ENCODE results near the gene ADGRB3.

The ADGRB3 gene

DNA sequence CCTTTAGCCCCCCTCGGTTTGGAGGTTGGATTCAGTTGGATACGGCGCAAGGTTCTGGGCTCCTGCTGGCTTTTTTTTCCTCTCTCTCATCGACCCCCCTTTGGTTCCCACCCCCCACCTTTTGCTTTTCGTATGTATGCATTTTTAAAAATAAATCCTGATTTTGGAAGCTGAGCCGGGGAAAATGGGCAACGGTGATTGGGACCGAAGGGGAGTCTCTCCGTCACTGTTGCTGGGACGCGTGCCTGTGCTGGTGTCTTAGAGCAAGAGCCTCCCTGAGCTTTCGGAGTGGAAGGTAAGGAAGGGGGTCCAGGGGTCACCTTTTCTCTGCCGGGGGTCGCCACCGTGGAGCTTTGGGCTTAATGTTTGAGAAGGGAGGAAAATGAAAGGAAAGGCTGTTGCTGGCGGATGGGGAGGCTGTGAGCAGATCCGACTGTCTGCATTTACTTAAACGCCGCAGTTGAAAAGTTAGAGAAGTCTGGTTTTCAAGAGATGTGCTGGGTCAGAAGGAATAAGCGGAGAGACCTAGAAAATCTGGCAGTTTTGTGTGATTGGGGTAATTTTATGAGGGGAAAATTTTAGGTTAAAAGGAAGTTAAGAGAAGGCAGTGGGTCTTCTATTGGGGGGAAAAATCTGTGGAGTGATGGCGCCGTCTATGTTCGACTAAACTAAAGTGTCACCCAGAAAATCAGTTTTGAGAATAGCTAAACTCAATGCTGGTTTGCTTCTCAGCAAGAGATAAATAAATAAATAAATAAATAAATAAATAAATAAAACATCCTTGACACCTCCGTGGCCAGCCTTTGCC, 828 bp downstream of the ADGRB3 start:
- peak; percentile 10 for DNase-seq (ENCODE audit: extremely low read depth, insufficient read length)
- H3K4me3 ChIP-seq (replicated peaks; ENCODE audit: low read depth, low read length) = peak overlapping the region; percentile 59
- H3K27me3 ChIP-seq (replicated peaks; ENCODE audit: control insufficient read depth, insufficient read depth, low read length) = peaks cover 1% of the 10 kb centered on the region
- no peaks in the 10 kb centered on the region for H3K36me3 ChIP-seq (ENCODE audit: control insufficient read depth, insufficient read depth, low read length)
- no peak for TF ChIP-seq CTCF (IDR thresholded peaks at IDR 0.05; ENCODE audit: insufficient read depth, low read length, poor library complexity, severe bottlenecking)

GRCh38 chr6:68636666-68637065, 1.6 kb downstream of the ADGRB3 start:
- H3K4me3 ChIP-seq (replicated peaks; ENCODE audit: low read depth, low read length) = no peak overlapping the region
- H3K36me3 ChIP-seq (ENCODE audit: control insufficient read depth, insufficient read depth, low read length) = no peaks in the 10 kb centered on the region
- H3K27me3 ChIP-seq (replicated peaks; ENCODE audit: control insufficient read depth, insufficient read depth, low read length) = peaks cover 1% of the 10 kb centered on the region
- no peak for TF ChIP-seq CTCF (IDR thresholded peaks at IDR 0.05; ENCODE audit: insufficient read depth, low read length, poor library complexity, severe bottlenecking)
- DNase-seq (ENCODE audit: extremely low read depth, insufficient read length) = no peak

DNA sequence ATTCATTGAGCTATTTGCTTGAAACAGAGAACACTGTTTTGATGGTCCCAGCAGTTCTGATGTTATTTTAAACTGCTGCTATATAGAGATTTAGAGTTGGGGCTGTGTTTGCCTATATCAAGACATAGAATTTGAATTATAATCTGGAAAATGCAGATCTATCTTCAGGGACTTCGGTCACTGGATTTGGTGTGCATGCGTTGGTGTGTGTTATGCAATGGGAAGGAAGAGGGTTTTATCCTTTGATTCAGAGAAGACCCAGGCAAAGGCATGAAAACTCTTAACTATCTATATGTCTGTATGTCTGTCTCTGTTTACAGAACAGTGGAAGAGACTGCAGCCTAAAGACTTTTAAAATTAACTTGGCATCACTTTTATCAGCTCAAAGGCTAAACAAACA, 2.0 kb downstream of the ADGRB3 start:
- Histone ChIP-seq H3K4me3 (replicated peaks; ENCODE audit: low read depth, low read length) (no peak overlapping the region), H3K36me3 (ENCODE audit: control insufficient read depth, insufficient read depth, low read length) (no peaks in the 10 kb centered on the region), H3K27me3 (replicated peaks; ENCODE audit: control insufficient read depth, insufficient read depth, low read length) (peaks cover 1% of the 10 kb centered on the region)
- TF ChIP-seq CTCF (IDR thresholded peaks at IDR 0.05; ENCODE audit: insufficient read depth, low read length, poor library complexity, severe bottlenecking) = no peak
- no peak for DNase-seq (ENCODE audit: extremely low read depth, insufficient read length)

GRCh38 chr6:68637782-68638181, 2.7 kb downstream of the ADGRB3 start:
- H3K4me3 ChIP-seq (replicated peaks; ENCODE audit: low read depth, low read length) = no peak overlapping the region
- H3K36me3 ChIP-seq (ENCODE audit: control insufficient read depth, insufficient read depth, low read length) = no peaks in the 10 kb centered on the region
- no peak for TF ChIP-seq CTCF (IDR thresholded peaks at IDR 0.05; ENCODE audit: insufficient read depth, low read length, poor library complexity, severe bottlenecking)
- H3K27me3 ChIP-seq (replicated peaks; ENCODE audit: control insufficient read depth, insufficient read depth, low read length) = peaks cover 1% of the 10 kb centered on the region
- no peak for DNase-seq (ENCODE audit: extremely low read depth, insufficient read length)

DNA sequence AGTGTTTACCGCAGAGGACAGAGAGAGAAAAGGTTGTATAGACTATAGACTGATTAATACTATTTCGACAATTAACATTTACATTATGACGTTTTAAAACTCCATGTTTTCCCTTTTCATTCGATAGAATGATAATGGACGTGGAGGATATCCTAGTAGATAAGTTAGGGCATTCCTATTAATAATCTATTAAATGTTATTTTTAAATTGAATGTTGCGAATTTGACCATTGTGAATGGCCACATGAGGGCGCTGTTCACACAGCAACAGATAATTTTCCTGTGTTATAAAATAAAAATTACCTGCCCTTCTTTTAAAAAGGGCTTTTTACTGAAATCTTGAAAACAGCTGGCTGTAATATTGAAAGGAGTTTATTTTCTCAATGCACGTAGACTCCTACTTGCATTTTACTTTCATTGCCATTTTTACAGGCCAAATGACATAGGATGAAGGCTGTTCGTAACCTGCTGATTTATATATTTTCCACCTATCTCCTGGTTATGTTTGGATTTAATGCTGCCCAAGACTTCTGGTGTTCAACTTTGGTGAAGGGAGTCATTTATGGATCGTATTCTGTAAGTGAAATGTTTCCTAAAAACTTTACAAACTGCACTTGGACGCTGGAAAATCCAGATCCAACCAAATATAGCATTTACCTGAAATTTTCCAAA, 3.3 kb downstream of the ADGRB3 start:
- peaks cover 1% of the 10 kb centered on the region for H3K27me3 ChIP-seq (replicated peaks; ENCODE audit: control insufficient read depth, insufficient read depth, low read length)
- no peak for DNase-seq (ENCODE audit: extremely low read depth, insufficient read length)

More for the DNA sequence above, 3.3 kb downstream of the ADGRB3 start:
- Histone ChIP-seq H3K36me3 (ENCODE audit: control insufficient read depth, insufficient read depth, low read length) (no peaks in the 10 kb centered on the region), H3K4me3 (replicated peaks; ENCODE audit: low read depth, low read length) (no peak overlapping the region)
- peak; percentile 71 for TF ChIP-seq CTCF (IDR thresholded peaks at IDR 0.05; ENCODE audit: insufficient read depth, low read length, poor library complexity, severe bottlenecking)

All from GM06990 (cell line).